Hematopoietic multipotent progenitor cell treated with erythropoietin and hydrocortisone succinate and interleukin-3 and kit ligand, for 15 days (in vitro differentiated cells): ENCODE data around the gene PLEKHA6.
"Not testable (repeated sequence)": the region's sequence is repeated elsewhere in the genome, so short reads cannot be mapped to it uniquely, and the experiment has no call there.

Experiments
- DNase-seq: peaks from one replicate; pipeline ENCODE4 v3.0.0-alpha.2; 2015; ENCODE audit warnings: low spot score

The PLEKHA6 gene

DNA sequence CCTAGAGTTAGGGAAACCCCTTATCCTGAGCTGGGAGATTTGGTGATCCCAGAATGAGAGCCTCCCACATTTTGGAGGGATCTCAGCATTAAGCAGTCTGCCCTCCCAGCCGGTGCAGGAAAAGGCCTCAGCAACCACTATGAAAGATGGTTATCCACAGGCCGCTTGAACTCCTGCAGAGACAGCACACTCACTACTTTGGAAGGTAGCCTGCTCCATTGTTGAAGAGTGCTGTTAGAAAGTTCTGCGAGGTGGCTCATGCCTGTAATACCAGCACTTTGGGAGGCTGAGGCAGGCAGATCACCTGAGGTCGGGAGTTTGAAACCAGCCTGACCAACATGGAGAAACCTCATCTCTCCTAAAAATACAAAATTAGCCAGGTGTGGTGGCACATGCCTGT is 48.8 kb downstream of the PLEKHA6 start:
- not testable (repeated sequence) for DNase-seq

DNA sequence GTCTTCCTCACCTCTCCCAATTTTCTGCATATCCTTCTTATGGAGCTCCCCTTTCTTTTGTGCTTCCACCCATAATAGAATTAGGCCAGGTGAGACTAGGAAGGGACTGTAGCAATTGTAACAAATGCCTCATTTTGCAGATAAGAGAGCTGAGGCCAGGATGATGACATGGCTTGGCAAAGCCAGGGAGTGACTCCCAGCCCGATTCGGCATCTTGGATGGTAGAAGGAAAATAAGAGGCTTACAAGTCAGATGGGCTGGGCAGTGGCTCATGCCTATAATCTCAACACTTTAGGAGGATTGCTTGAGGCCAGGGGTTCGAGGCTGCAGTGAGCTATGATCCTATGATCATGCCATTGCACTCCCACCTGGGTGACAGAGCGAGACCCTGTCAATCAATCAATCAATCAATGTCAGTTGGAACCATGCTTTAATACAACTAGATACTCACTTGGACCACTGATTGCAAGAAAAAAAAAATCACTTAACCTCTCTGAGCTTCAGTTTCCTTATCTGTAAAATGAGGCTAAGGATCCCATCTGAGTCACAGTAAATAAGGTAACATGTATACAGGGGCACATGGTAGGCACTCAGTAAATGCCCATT is 51.6 kb downstream of the PLEKHA6 start:
- no peak for DNase-seq

DNA sequence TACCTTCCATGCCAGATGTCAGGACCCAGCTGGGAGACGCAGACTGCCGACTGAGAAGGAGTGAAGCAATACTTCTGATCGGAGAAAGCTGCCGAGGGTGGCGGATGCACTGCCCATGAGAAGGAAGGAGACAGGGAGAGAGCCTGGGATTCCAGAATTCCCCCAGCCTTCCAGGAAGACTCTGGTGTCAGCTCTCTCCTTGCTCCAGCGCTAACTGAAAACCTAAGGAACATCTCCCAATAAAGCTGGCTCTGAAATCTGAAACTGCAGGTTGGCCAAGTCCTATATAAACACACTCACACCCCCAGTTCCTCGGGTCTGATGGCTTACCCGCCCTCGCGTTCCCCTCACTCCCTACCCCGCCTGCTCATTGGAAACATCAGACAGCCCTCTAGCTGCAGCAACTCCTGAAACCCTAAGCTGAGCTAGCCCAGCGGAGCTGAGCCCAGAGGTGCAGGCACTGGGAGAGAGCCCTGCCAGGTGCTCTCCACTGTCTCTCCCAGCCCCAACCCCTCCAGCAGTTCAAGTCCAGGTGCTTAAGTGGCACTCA is 52.3 kb downstream of the PLEKHA6 start:
- DNase-seq = no peak

DNA sequence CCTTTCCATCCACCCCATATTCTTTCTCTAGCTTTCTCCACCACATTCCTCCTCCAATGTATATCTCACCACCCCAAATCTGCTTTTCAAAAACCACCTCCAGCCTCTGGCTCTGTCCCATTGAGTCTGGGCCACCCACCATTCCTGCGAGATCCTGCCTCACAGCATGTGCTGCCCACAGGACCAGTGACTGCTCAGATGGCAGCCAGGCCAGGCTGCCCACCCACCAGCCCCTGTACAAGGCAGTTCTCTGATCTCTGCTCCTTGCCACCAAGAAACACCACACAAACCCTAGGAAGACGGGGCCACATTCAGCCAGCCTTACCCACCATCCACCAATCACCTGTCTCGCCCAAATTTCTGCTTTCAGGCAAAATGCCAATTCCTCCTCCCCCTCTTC is 53.7 kb downstream of the PLEKHA6 start:
- DNase-seq = no peak

DNA sequence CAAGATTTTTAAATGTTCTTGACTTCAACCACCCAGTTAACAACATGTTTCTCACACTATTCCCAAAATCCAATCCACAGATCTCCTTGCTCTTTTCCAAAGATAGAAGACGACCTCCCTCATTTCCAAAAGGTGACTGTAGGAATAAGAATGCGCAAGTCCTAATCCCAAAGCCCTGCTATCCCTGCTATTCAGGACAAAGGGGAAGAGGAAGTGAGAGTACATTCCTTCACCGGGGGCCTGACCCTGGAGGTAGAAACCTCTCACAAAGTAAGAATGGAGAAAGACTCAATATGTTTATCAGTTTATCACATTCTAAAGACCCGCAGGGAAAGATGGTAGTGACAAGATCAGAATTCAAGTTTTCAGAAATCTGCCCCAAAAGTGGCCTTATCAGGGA is 55.7 kb downstream of the PLEKHA6 start:
- DNase-seq = no peak

DNA sequence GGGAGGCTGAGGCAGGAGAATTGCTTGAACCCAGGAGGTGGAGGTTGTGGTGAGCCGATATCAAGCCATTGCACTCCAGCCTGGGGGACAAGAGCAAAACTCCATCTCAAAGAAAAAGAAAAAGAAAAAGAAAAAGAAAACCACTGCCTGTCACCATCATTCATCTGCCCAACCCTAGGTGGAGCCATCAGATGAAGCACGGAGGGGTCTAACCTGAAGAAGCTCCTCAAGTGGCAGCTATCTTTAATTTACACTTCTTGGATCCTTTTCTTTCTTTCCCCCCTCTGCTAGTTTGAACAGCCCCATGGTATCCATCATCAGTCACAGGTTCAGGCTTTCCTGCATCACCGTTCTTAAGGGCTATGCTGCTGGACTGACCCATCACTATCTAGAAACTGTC is 57.0 kb downstream of the PLEKHA6 start:
- no peak for DNase-seq

DNA sequence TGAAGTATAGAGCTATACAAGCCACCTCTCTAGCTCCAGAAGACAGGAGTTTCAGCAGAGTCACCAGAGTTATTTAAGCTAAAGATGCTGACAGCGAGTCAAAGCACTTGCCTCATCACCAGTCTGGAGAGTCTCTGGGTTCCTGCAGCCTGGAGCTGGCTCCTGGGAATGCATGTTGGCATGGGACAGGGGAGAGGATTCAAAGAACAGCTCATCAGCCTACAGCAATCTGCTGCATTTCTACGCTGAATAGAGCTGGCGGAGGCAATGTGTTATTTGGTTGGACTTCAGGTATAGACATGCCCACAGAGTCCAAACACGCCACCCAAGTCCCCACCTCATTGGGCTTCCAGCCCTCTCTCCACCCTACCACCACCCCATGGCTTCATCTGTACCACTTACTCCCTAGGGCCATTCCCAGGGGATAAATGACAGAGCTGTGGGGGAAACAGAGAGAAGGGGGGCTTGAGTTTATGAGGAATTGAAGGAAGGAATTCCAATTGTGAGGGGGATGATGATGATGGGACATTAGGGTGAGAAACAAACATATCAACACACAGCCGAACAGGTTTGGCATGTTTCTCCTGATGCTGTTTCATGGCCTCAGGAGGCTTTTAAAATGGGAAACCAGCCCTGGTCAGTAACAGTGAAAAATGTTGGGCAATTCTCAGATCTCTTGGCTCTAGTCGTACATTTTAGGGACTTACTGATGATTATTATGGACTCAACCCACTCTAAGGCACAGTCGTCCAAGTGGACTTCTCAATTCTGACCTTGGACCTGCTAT is 58.4 kb downstream of the PLEKHA6 start:
- DNase-seq = no peak

DNA sequence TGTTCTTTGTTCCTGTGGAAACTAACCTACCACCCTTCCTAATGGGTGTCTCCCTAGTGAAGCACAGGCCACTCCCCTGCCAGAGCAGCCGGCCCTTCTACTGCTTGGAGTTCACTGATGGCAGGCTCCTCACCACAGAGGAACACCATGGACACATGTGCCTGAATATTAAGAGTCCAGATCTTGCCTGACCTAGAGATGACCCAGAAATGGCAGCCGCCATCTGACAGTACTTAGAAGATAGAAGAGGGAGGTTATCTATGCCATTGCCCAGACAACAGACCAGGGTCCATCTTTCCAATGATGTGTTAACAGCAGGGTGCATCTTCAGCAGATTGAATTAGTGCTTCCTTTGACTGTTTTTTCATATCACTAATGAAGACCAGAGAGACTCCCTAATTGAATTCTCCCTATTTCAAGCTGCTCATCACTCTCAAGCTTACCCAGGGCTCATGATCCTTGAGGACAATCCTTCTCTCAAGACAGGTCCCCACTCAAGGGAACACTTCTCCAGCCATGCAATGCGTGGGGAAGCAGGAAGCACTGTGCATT is 59.8 kb downstream of the PLEKHA6 start:
- no peak for DNase-seq

DNA sequence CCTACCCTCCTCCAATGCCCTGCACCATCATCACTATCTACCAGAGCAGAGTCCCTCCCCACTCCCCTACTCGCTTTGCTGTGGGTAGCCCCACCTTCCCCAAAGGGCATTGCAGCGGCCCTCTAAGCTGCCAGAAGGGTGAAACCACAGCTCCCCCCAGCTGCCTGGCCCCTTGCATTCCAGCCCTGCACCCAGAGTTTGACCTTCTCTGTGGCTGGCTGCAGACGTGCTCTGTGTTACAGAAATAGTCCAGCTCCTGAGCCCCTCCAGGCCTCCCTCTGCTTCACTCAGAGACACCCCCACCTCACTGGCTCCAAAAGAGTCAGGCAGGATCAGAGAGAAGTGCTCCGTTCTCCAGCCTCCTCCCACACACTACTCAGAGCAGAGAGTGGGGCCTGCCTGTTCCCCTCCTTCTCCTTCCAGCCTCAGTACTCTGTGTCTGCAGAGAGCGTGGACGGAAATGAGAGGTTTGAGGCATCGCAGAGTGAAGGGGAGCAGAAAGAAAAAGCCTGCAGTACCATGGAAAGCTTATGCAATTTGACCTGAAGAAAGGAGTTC is 63.2 kb downstream of the PLEKHA6 start:
- no peak for DNase-seq

DNA sequence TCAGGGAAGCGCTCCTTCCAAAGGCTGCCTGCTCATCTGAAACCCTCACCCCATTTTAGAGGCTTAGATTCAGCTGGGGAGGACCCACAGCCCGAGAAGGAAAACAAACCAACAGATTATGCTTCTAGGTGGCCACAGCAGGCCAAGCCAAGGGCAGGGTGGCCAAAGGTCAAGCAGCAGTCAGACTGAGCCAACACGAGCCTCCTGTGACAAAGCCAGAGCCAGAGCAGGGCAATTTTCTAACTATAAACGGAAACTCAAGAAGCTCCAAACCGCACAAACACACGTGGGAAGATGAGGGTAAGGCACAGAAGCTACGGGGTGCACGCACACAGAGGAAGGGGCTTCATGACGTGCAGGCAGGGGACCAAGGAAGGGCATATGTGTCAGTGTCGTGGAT is 64.1 kb downstream of the PLEKHA6 start:
- no peak for DNase-seq

DNA sequence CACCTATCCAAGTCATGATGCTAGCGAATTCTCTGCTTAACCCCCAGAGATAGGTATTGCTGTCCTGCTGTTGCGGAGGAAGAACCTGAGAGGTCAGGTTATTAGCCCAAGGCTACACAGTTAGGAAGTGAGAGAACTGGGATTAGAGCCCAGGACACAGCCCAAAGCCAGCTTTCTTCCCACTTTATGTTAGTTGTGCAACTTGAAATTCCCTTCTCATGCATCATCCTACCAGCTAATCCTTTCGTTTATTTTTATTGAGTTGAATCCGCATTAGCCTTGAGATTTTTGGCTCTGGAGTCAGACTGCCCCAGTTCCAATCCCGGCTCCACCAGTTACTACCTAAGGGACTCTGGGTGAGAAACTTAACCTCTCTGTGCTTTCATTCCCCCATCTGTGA is 65.4 kb downstream of the PLEKHA6 start:
- DNase-seq = no peak

DNA sequence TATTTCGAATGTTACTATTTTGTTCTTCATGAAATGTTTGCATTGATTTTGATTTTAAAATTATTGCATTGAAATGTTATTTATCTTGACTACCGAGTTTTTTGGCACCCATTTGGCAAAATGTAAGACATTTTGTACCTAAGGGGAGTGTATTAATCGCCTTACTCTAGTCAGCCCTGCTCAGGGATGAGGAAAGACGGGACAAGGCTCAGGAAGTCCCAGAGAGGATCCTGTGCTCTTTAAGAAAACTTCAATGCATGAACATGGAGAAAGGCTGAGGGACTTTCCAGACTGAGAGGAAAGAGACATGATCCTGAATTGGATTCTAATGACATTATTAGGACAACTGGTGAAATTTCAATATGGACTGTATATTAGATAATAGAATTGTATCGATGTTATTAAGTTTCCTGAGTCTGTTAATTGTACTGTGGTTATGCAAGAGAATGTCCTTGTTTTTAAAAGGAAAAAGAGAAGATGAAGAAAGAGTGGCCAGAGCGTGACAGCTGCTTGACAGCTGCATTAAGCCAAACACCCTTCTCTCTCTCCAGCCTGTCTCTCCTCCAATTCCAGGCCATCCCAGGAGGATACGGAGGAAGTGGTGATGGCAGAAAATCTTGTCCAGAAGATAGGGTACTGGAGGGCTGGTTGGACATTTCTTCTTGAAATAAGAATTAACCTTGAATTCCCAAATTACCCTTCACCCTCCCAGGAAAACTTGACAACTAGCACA is 66.0 kb downstream of the PLEKHA6 start:
- DNase-seq = no peak

DNA sequence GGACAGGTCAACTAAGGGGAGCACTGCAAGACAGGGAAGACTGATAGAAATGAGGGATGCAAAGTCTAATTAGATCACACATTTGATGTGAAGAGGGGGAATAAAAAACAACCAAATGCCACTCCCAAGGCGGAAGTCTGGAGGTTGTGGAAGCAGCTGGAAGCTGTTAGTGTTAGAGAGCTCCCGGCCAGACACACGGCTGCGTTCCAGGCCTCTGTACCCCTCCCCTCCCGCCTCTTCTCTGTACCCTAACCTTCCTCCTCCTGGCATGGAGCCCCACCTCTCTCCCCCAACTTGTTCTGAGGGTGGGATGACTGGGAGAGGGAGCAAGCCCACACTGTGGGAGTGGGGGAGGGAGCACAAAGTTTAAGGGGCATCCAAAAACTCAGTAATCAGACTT is 67.0 kb downstream of the PLEKHA6 start:
- DNase-seq = no peak

DNA sequence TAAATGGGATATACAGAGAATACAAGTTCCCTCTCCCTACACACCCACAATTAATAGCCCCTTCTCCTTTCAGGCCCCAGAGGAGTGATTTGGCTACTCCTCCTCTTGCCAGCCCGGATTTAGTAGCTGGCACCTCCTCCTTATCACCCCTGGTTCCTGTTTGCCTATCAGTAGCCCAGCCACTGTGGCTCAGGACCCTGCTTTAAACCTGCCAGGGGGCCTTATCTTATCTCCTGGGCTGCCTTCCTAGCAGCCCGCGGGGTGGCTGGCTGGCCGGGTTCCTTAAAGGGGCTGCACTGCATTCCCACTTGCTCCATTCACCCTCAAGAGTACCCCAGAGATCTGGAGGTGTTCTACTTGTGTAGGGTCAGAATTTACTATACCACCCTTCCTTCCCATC is 70.4 kb downstream of the PLEKHA6 start:
- no peak for DNase-seq

DNA sequence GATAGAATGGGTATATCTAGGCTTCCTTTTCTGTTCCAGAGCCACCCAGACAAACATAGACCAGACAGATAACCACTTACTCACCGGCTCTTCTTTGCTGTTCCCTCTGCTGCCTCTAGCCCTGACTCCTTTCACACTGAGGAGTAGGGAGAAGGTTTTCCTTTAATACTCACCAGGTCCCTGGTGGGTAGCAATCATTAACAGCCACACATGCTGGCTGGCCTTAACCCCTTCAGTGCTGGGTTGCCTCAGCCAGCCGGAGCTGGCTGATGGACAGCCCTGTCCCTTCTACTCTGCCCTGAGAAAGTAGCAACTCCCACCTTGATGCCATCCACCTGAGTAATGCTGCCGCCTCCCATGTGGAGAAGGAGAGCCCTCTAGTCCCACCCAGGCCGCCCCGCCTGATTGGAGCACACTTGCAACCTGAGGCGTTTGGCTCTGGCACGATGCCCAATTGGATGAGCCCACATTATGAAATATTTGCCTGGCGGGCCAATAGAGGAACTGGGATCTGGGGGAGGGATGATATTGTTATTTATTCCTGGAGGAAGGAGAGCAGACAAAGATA is 71.6 kb downstream of the PLEKHA6 start:
- DNase-seq = no peak

DNA sequence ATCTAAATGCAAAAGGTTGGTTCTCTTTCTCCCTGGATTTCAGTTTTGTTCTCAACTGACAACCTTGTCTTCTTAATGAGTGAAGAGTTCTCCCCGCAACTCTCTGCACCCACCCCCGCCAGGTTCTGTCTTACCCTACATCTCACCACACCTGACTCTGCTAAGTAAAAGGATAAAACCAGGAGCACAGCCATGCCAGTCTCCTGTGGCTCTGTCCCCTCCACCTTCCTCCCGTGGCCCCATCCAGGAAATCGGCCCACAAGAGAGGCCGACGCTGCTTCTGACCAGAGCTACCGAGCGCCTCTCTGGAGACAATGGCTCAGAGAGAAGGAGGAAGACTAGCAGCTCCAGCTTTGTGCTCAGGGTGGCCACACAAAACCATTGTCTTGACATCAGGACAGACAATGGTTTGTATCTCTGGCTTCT is 72.2 kb downstream of the PLEKHA6 start:
- no peak for DNase-seq

DNA sequence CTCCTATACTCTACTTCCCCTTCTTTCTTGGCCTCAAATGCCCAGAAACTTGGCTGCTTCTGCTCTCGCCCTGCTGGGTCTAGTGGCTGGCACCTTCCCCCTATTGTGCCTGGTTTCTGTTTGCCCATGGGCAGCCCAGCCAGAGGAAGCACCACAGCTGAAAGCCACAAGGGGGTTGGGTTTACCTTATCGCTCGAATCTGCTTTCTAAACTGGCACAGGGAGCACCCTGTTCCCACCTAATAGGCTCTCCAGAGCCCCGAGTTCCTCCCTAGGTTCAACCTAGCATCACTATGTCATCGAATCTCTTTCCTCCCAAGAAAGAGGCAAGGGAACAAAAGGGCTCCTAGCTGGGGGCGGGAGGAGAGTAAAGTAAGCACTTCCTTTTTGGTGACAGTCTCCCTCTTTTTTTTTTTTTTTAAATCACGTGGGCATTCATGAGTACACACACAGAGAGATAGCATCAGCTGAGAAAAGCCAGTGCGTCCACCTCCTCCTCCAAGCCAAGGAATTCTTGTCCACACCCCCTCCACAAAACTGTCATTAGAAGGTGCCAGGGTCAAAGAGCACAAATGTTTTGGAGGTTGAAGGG is 72.8 kb downstream of the PLEKHA6 start:
- DNase-seq = no peak

DNA sequence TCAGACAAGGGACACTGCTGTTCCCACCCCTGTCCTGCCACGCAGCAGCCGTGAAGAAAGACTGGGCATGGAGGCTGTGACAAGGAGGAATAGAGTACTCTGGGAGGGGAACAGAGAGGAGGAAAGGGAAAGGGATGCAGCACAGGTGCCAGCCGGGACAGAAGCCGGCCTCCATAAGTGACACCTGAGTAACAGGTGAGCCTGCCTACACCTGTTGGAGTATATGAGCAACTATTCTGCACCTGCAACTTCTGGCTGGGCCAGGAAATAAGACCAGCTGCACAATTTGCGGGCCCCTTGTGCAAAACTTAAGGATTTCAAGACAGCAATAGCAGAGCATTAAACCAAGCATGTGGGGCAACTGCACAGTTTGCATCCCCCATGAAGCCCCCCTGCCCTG is 73.4 kb downstream of the PLEKHA6 start:
- no peak for DNase-seq

DNA sequence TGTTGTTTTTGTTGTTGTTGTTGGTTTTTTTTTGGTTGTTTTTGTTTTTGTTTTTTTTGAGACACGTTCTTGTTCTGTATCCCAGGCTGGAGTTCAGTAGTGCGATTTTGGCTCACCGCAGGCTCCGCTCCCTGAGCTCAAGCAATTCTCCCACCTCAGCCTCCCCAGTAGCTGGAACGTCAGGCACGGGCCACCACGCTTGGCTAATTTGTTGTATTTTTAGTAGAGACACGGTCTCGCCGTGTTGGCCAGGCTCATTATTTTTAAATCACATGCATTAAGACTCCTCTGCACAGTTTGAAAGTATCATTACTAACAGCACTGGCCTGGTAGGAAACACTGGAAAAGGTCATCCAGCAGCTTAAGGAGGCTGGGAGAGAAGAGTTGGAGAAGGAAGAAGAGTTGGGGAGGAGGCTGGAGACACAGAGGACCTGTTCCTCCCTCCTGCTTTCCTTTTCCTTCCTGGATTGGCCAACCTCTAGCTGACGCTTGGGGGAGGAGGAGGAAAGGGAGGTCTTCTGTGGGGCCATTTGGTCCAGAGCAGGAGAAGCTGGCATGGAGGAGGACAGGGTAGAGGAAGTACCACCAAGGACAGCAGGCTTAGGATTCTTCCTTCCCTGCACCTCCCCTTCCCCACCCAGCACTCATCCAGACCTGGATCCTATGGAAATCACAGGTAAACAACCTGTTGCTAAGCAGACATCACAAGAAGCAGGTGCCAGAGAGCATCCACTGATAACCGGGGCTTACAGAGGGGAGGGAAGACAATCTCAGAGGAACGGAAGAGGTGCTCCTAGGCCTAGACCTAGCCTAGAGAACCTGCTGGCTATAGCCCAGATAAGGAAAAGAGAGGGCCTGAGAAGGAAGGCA is 74.1 kb downstream of the PLEKHA6 start:
- no peak for DNase-seq

DNA sequence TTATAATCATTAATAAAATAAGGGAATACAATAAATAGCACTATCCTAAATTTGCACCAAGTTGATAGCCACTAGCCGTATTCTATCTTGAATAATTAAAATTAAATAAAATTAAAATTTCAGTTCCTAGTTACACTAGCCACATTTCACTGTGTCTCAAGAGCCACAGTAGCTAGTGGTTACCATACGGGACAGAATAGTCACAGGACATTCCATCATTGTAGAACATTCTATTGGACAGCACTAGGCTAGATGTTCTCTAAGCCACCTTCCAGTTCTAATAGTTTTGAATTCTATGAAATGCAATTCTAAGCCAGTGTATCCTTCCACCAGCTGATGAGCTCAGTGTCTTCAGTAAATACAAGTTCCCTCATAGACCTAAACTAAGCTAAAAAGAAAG is 74.8 kb downstream of the PLEKHA6 start:
- DNase-seq = no peak
